GM12878 (cell line): Measurements from ENCODE around the gene SLC23A1. TPM values are rescaled to one million over a fixed set of nuclear protein-coding genes. Genes with fewer than 3 reads are reported as not detected.

ENCODE experiments used
- BACH1 ChIP-seq: fragments of 450-650 bp; IDR thresholded peaks from 2 replicates; pipeline ENCODE4 v1.6.1; 2017; ENCODE audit warnings: mild to moderate bottlenecking, borderline replicate concordance
- BHLHE40 ChIP-seq, 2 experiments: fragments of 450-650 bp in 1 of 2; IDR thresholded peaks; 2 replicates each; pipeline ENCODE4 v1.6.1; 2011 to 2017; ENCODE audit warnings: low read depth in 2 of 2, borderline replicate concordance in 1 of 2, improper control_type of control experiment in 1 of 2, low read length in 1 of 2, mild to moderate bottlenecking in 1 of 2
- CEBPB ChIP-seq, 2 experiments: fragments of 150-350 bp in 1 of 2; IDR thresholded peaks; 2 replicates each; pipeline ENCODE4 v1.6.1; 2012 to 2014; ENCODE audit warnings: low read depth in 2 of 2, low read length in 2 of 2, borderline replicate concordance in 1 of 2, inconsistent platforms in 1 of 2
- HDAC6 ChIP-seq: fragments of 200-600 bp; sonication (generic); IDR thresholded peaks from one replicate; pipeline ENCODE4 v1.8.0; 2017; ENCODE audit warnings: antibody characterized with exemption; ENCODE audit not compliant: unreplicated experiment
- JUNB ChIP-seq: IDR thresholded peaks from 2 replicates; pipeline ENCODE4 v1.6.1; 2016; ENCODE audit warnings: antibody characterized with exemption, mild to moderate bottlenecking
- JUND ChIP-seq: IDR thresholded peaks from 2 replicates; pipeline ENCODE4 v1.6.1; 2012; ENCODE audit warnings: low read depth, mild to moderate bottlenecking, low read length, improper control_type of control experiment, moderate library complexity
- NBN ChIP-seq: fragments of 450-650 bp; IDR thresholded peaks from 2 replicates; pipeline ENCODE4 v1.6.1; 2016
- PBX3 ChIP-seq: IDR thresholded peaks from 2 replicates; pipeline ENCODE4 v1.6.1; 2011; ENCODE audit warnings: mild to moderate bottlenecking, low read depth, low read length, moderate library complexity; ENCODE audit not compliant: insufficient replicate concordance
- PRDM15 ChIP-seq: fragments of 450-650 bp; formaldehyde crosslinking; IDR thresholded peaks from 2 replicates; pipeline ENCODE4 v1.4.0; 2020; ENCODE audit warnings: mild to moderate bottlenecking, moderate library complexity
- SPI1 ChIP-seq: IDR thresholded peaks from 2 replicates; pipeline ENCODE4 v1.6.1; 2011; ENCODE audit warnings: low read depth, mild to moderate bottlenecking, low read length, moderate library complexity, borderline replicate concordance; ENCODE audit not compliant: insufficient read depth
- TCF3 ChIP-seq: IDR thresholded peaks from 2 replicates; pipeline ENCODE4 v1.6.1; 2012; ENCODE audit warnings: low read depth, mild to moderate bottlenecking, low read length, borderline replicate concordance; ENCODE audit not compliant: insufficient read depth
- ZBTB4 ChIP-seq: fragments of 450-650 bp; formaldehyde crosslinking; IDR thresholded peaks from 2 replicates; pipeline ENCODE4 v1.4.0; 2022; ENCODE audit warnings: mild to moderate bottlenecking, moderate library complexity
- polyA plus RNA-seq, 11 experiments: library from polyadenylated mRNA; depleted of rRNA in 4 of 11; unstranded in 6 of 11; stranded (reverse) in 5 of 11; fragments of >200 nt; fragmentation: Nextera tagmentation in 4 of 11; fragmentation: Illumina TruSeq in 1 of 11; extraction: Ambion mirVana in 4 of 11; extraction: Trizol in 1 of 11; gene quantifications; 1 replicate in 1 of 11; 2 replicates in 10 of 11; pipeline versions ENCODE4 v1.2.1 to v1.2.3, GENCODE V29; 2011 to 2016; ENCODE audit warnings: inconsistent platforms in 2 of 11, missing spikeins in 2 of 11, low read depth in 1 of 11
- total RNA-seq, 4 experiments: library from RNA; depleted of rRNA in 3 of 4; stranded (reverse); fragments of >200 nt in 3 of 4; fragmentation: Illumina TruSeq in 1 of 4; extraction: Trizol in 1 of 4; gene quantifications; 2 replicates each; pipeline versions ENCODE4 v1.2.1 to v1.2.3, GENCODE V29; 2013 to 2021

SLC23A1 gene
- total and polyA plus RNA-seq, 10 of the 15 experiments (the other 5 are each of a cell fraction or from before 2014, with no cell fraction given) = 0.35 to 4.7 (median 1.6) TPM

- no peak for TF ChIP-seq BACH1
- no peak for TF ChIP-seq CEBPB (IDR thresholded peaks at IDR 0.05; ENCODE audit: borderline replicate concordance in 1 of 2, low read depth in 2 of 2, low read length in 2 of 2)
- no peak for TF ChIP-seq ZBTB4 (CRISPR knock-in tag)
- TF ChIP-seq JUNB = peak; percentile 27; the same call in 1 of the 2 replicates
- TF ChIP-seq SPI1 = no peak
- peak in 1 of 2 experiments; percentile 15; a peak in 1 of 4 replicates for TF ChIP-seq BHLHE40 (IDR thresholded peaks at IDR 0.05; ENCODE audit: borderline replicate concordance in 1 of 2, low read depth in 2 of 2, low read length in 1 of 2)
- TF ChIP-seq PRDM15 (CRISPR knock-in tag) = no peak
- TF ChIP-seq HDAC6 = no peak
- no peak for TF ChIP-seq PBX3
- peak; percentile 52; the same call in 1 of the 2 replicates for TF ChIP-seq JUND
- TF ChIP-seq NBN = 0 out of 2 replicates have a peak, but pooled peaks have one; percentile 47
- peak; percentile 80; the same call in 1 of the 2 replicates for TF ChIP-seq TCF3
Observed at GRCh38 chr5:139395844-139396640, 12.9 kb upstream of the SLC23A1 start (continued).
